Psoas muscle (tissue), 8 donors: Measurements from ENCODE around the gene PRSS58. TPM values are rescaled to one million over a fixed set of nuclear protein-coding genes. Genes with fewer than 3 reads are reported as not detected.

ENCODE experiments used
- ATAC-seq, 4 donors: fragments of 200-7000 bp; cut with Tn5 transposase; one replicate each; pipeline ENCODE4 v1.9.1; 2020; ENCODE audit warnings: moderate library complexity in 3 of 4, mild to moderate bottlenecking in 2 of 4
- DNase-seq, 2 donors: peaks; one replicate each; pipeline ENCODE4 v3.0.0-alpha.2; 2020
- H3K27ac ChIP-seq: fragments of 200-600 bp; one replicate; pipeline ENCODE4 v1.8.0; 2022
- H3K27me3 ChIP-seq, 3 donors: fragments of 200-600 bp in 1 of 3; one replicate each; pipeline versions ENCODE4 v1.6.1 to v1.8.0; 2013 to 2022; ENCODE audit warnings: low read length in 2 of 3, mild to moderate bottlenecking in 2 of 3, moderate library complexity in 1 of 3; ENCODE audit not compliant: insufficient read depth in 3 of 3
- H3K36me3 ChIP-seq, 2 donors: fragments of 200-600 bp in 1 of 2; one replicate each; pipeline versions ENCODE4 v1.6.1 to v1.8.0; 2013 to 2022; ENCODE audit warnings: low read depth in 1 of 2, mild to moderate bottlenecking in 1 of 2, moderate library complexity in 1 of 2; ENCODE audit not compliant: insufficient read depth in 1 of 2
- H3K4me1 ChIP-seq: fragments of 200-600 bp; one replicate; pipeline ENCODE4 v1.8.0; 2022
- H3K4me3 ChIP-seq: fragments of 200-600 bp; one replicate; pipeline ENCODE4 v1.8.0; 2022; ENCODE audit warnings: mild to moderate bottlenecking
- H3K9me3 ChIP-seq: fragments of 200-600 bp; one replicate; pipeline ENCODE4 v1.8.0; 2022
- WGBS, 3 donors: extraction: QIAGEN DNeasy Blood & Tissue Kit; methylation state at CpG; one replicate each; pipeline versions ENCODE4 v1.1.6 to v1.1.7; 2013; 5-methylcytosine and 5-hydroxymethylcytosine counted together
- intact Hi-C, 2 donors: fragments of 100-400 bp; cut with DNase I; formaldehyde crosslinking; loops; one replicate each; pipeline versions ENCODE4 v1.11.0 to v1.14.2; 2022
- polyA plus RNA-seq, 3 donors: library from polyadenylated mRNA; stranded (reverse); fragments of 200-250 nt; gene quantifications; one replicate each; pipeline ENCODE4 v1.2.3, GENCODE V29; 2013
- total RNA-seq, 4 donors: library from RNA; stranded (reverse); fragmentation: NEBNext Ultra II Directional in 2 of 4; extraction: Animal tissue kit (Norgen Biotek cat#: 25700) in 2 of 4; gene quantifications; one replicate each; pipeline versions ENCODE4 v1.2.1 to v1.2.4, GENCODE V29; 2021 to 2023
- TF ChIP-seq, protein P1 (sequence below): fragments of 200-600 bp; IDR thresholded peaks from one replicate; pipeline ENCODE4 v1.8.0; 2022; ENCODE audit warnings: antibody characterized with exemption
- donor health status: healthy with polysubstance abuse.
- donor health status: DM: no; HTN: no; CAD: no; lungs with moderate emphysema.
- donor health status: Bipolar disorder and iron deficiency.
- donor health status: healthy.
- donor health status: DM: yes; HTN: yes; CAD: no.
- donor health status: DM: no; HTN: no; CAD: no.
- donor health status: DM: no; HTN: no; CAD: no.
- donor health status: DM: yes; HTN: yes; CAD: no.

PRSS58 gene
- total and polyA plus RNA-seq, 7 donors, result not detected

DNA sequence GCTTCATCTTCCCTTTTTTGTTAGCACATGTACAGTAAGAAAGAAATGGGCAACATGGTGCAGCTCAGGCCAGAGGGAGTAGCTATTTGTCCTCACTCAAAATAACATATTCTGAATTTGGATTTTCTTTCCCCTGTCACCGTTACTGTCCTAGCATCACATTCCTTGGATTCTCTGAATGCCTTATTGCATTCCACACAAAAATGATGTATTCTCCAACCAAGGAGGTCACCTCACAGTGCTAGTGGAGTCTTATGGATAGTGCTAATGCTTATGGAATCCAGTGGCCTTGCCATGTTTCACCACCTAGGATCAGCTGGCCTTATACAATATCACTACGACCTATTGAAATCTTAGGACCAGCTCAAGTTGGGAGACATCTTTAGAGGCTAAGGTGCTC is 7.2 kb downstream of the PRSS58 start:
- H3K27ac ChIP-seq, result no peak overlapping the region
- no peak for DNase-seq
- H3K9me3 ChIP-seq, result no peaks in the 10 kb centered on the region
- H3K4me1 ChIP-seq, result no peaks in the 10 kb centered on the region
- H3K27me3 ChIP-seq, result no peaks in the 10 kb centered on the region
- no peaks in the 10 kb centered on the region for H3K36me3 ChIP-seq
- TF ChIP-seq, protein P1, sequence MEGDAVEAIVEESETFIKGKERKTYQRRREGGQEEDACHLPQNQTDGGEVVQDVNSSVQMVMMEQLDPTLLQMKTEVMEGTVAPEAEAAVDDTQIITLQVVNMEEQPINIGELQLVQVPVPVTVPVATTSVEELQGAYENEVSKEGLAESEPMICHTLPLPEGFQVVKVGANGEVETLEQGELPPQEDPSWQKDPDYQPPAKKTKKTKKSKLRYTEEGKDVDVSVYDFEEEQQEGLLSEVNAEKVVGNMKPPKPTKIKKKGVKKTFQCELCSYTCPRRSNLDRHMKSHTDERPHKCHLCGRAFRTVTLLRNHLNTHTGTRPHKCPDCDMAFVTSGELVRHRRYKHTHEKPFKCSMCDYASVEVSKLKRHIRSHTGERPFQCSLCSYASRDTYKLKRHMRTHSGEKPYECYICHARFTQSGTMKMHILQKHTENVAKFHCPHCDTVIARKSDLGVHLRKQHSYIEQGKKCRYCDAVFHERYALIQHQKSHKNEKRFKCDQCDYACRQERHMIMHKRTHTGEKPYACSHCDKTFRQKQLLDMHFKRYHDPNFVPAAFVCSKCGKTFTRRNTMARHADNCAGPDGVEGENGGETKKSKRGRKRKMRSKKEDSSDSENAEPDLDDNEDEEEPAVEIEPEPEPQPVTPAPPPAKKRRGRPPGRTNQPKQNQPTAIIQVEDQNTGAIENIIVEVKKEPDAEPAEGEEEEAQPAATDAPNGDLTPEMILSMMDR, result no peak
- H3K4me3 ChIP-seq, result no peak overlapping the region
- ATAC-seq, result no peak
- 50 to 54% (median 51%) methylated on average over 2 of the region's 2 CpGs for WGBS, 3 donors
- intact Hi-C loops, result no loop called here

DNA sequence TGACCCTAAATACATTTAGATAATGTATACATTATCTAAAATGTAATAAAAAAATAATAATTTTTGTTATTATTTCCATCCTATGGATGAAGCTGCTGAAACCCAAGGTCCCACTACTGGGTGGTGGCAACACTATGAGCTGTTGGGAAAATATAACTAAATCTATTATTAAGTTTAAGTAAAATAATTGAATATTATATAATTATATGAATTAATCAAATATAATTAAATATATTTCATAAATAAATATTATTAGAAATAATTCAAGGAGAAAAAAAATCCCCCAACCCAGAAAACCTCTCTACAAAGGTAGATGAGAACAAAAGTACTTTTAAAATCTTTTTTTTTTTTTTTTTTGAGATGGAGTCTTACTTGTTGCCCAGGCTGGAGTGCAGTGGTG is 7.9 kb downstream of the PRSS58 start:
- no peaks in the 10 kb centered on the region for H3K27me3 ChIP-seq
- H3K27ac ChIP-seq, result no peak overlapping the region
- H3K36me3 ChIP-seq, result no peaks in the 10 kb centered on the region
- DNase-seq (no peak), ATAC-seq (no peak)
- TF ChIP-seq, protein P1, result no peak
- intact Hi-C loops, result no loop called here
- no peaks in the 10 kb centered on the region for H3K4me1 ChIP-seq
- H3K4me3 ChIP-seq, result no peak overlapping the region
- H3K9me3 ChIP-seq, result no peaks in the 10 kb centered on the region

DNA sequence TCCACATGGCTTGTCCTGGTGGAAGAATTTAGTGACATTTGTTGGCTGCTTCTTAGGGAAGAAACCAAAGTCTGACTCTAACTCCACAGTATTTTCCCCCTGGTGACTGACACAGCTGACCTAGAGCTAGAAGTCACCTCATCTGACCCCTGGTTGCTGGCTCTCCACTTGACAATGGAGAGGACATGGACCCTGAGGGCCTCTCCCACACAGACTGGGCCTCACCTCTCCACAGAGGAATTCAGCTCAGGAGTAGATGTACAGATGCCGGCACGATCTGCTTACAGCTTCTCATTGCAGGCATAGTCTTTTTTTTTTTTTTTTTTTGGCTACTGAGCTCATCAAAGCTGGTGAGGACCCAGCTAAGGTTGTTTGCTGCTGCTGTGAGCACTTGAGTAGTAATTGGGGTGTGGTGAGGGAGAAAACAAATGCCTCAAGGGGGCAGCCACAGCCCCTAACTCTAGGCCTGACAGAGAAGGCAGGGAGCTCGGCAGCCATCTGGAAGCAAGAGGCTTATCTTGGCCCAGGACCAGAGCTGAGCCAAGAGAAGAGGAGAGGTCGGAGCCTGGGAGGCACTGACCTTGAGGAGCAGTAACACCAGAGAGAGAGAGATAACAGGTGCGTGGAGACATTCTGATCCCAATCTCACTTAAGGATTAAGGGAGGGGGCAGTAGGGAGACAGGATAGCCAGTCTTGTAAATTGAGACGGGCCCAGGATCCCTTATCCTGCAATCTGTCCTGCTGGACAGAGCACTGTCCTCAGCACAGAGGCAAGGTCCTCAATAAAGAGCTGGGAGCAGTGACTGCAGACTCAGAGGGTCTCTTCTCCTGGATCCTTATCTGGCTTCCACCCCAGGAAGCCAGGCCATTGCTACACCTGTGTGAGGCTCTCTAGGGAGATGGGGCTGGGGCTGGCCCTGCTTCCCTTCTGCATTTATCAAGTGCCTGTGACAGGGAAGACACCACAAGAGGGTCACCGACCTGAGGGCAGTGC is 9.4 kb downstream of the PRSS58 start:
- WGBS, 3 donors, result 50 to 57% (median 52%) methylated on average over 7 of the region's 7 CpGs
- H3K4me3 ChIP-seq, result no peak overlapping the region
- H3K4me1 ChIP-seq, result no peaks in the 10 kb centered on the region
- TF ChIP-seq, protein P1, result no peak
- no peak for ATAC-seq
- peaks cover 0 to 2% (median 0%) of the 10 kb centered on the region in 3 donors for H3K27me3 ChIP-seq
- H3K36me3 ChIP-seq, result no peaks in the 10 kb centered on the region
- DNase-seq, result no peak
- intact Hi-C loops, result no loop called here
- H3K9me3 ChIP-seq, result no peaks in the 10 kb centered on the region
- H3K27ac ChIP-seq, result no peak overlapping the region

DNA sequence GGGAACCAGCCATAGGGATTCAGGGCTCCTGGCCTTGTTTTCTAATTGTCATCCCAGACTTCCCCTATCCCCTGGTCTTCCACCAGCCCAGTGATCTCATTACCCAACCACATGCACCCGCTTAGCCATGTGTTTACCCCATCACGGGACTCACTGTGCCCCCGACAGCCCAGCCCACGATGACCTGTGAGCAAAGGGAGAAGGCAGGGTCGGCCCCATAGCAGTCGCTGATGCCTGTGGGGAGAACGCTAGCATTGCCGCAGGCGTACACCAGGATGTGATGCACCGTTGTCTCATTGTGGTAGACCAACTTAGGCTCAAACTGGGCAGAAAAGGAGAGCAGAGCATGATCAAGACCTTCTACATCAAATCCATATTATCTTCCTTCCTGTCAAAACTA is 14.0 kb downstream of the PRSS58 start:
- TF ChIP-seq, protein P1, result no peak
- Histone ChIP-seq H3K36me3 (no peaks in the 10 kb centered on the region), H3K27me3 (peaks cover 0 to 2% (median 0%) of the 10 kb centered on the region in 3 donors), H3K4me1 (no peaks in the 10 kb centered on the region), H3K9me3 (no peaks in the 10 kb centered on the region), H3K27ac (no peak overlapping the region), H3K4me3 (no peak overlapping the region)
- 80 to 85% (median 83%) methylated on average over 10 of the region's 10 CpGs for WGBS, 3 donors
- ATAC-seq, result no peak
- intact Hi-C loops, result no loop called here
- DNase-seq, result no peak
